Stimulated activated CD8-positive, alpha-beta memory T cell treated with anti-CD3 and anti-CD28 coated beads, Interleukin-12 subunit alpha, Interleukin-12 subunit beta, amount 100 ng/mL, for 4 hours (primary cell): ENCODE measurements around the gene LSP1.

Source experiments
- DNase-seq: peaks from one replicate; pipeline ENCODE4 v3.0.0-alpha.2; 2020; ENCODE audit warnings: low read depth

The LSP1 gene

DNA sequence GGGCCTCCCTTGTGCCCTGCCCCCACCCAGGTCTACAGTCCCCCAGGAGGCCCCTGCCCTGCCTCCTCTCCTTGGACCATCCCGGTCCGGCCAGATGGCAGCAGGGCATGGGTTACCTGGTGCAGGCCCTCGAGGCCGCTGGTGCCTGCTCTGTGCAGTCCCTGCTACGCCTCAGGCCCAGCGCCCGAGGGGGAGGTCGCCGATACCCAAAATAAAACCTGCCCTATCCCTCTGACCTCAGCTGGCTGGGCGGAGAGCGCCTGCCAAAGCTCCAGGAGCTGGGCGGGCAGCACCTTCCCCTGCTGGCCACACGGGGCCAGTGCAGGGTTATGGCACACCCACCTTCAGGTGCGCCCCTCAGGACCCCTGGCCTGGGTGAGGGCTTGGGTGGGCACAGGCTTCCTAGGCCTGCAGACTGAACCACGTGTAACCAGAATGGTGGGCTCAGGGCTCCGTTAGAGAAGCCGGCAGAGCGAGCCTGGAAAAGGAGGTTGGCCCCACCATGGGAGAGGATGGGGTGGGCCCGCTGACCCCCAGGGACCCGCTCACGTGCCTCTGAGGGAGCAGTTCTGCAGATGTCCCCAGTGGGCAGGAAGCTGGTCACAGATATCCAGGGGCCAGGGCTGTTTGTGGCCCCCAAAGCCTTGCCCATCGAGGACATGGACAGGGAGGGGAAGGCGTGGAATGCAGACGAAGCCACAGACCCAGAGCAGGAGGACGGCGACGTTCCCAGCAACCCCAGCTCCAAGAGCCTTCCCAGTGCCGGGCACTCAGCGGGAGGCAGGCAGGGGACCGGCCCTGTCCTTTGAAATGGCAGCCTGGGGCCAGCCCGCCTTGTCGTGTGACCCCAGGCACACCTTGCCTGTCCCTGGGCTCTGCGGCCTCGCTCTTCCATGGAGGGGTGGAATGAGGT lies 64.9 kb downstream of the LSP1 start:
- DNase-seq, result no peak

DNA sequence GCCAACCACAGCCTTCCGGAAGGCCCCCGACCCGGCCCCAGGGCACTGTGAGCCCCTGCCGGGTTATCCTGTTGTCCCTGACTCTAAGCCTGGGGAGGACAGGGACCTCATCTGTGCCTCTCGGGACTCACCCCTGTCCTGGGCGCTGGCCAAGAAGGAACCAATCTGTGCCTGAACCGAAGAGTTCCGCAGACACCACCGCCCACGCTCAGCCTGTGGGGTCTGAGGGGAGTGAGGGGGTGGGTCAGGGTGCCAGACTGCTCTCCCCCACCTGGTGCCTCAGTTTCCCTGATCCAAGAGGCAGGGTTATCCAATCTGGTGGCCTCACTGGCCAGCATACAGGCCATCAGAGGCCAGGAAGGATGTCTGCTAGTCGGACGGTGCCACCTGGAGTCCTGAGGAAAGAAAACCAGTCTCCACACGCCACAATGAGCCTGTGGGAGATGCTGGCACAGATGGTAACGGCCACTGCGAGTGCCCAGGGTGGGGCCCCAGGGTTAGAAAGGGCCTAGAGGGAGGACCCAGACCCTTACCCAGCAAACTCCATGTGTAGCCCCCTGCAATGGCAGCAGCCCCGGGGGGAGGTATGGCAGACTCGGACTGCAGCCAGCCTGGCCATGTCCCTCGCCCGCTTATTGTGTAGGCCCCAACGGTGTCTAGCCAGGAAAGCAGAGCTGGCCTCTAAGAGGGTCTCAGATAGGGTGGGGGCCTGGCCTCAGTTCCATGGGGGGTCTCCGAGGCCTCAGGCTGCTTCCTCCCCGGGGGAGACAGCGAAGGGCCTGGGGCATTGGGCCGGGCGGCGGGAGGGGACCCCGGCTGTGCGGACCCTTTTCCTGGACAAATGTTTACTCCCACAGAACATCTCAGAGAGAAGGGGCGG lies 65.8 kb downstream of the LSP1 start:
- no peak for DNase-seq

DNA sequence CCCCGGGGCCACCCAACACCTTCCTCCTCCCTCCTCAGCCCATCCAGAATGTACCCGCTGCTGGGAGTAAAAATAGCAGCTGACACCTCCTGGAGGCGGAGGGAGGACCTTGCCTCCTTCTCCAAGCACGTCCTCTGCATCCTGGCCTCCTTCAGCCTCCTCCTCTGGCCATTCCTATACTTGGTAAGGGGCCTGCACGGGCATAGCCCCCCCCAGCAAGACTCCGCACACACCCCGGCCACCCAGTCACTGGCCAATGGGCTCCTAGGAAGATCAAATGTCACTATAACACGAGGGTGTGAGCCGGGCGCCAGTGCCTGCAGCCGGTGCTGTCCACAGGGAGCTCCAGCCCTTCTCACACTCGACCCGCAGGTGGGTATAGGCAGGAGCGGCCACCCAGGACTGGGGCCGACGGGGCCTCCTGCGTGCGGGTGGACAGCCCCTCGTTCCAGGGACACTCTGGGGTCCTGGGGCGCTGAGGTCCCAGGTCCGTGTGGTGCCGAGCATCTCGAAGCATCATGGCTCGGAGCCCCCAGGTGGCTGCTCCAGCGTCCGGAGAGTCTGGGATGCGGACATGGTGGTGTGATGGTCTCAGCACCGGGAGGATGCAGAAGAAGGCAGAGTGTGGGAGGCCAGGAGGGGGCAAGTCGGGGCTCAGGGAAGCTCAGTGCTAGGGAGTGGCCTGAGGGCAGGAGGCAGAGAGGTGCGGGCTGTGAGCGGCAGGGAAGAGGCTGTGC lies 66.7 kb downstream of the LSP1 start, which contains the start of gene TNNT3:
TNNT3 (plus strand) TSS at position 313 of the 737 bp plus-strand sequence. CDS start 3,172 bp downstream, outside the sequence.
- DNase-seq, result no peak

DNA sequence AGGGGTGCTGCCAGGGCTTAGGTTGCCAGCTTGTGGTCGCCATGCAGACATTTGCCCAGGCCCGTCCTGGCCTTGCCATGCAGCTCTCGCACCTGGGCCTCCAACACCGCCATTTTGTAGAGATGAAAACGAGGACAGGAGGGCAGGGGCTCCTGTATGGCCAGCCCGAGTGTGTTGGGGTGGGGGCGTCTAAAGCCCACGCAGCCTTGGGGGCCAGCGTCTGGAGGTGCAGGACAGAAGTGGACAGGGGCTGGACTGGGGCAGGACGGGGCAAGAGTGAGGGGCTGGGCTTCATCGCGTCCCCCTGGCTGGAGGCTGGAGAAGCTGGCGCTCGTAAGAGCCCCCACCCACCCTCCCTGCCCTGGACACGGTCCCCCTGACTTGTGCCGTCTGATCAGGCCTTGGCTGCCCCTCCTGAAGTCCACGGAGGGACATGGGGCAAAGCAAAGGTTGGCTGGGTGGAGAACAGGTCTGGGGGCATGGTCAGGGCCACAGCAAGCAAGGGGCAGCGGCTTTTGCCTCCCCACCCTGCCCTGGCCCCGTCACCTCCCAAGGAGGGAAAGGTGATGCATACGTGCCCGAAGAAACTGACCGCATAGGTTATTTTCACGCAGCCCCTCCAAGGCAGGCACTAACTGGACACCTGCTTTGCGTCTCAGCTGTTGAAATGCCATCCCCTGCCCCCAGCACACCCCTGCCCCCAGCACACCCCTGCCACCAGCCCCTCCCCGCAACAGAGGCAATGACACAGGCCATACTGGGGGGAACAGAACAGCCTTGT lies 67.4 kb downstream of the LSP1 start:
- DNase-seq, result no peak

DNA sequence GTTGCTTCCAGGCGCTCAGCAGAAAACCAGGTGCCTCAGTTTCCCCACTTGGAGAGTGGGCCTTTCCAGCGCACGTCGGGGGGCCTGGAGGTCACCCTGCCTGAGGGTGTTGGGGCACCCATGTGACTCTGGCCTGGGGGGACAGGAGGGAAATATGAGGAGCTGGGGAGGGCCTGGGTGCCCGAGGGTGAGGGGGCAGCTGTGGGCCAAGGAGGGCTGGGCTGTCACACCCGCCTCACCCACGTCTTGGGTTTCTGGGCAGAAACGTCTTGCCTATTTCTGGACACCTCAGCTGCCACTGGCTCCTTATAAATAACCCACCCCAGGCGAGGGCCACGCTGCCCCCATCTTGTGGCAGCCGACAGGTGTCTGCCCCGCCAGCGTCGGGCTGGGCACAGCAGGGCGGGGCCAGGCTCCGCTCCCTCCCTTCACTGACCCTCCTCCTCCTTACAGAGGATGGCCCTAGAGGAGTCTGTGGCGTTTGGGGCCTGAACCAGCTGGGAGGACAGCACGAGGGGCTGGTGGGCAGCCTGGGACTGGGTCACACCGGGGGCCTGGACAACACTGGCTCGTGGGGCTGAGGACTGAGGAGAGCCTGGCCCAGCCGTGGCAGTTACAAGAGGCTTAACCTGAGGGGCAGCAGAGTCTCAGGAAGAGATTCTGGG lies 68.2 kb downstream of the LSP1 start:
- DNase-seq, result no peak

DNA sequence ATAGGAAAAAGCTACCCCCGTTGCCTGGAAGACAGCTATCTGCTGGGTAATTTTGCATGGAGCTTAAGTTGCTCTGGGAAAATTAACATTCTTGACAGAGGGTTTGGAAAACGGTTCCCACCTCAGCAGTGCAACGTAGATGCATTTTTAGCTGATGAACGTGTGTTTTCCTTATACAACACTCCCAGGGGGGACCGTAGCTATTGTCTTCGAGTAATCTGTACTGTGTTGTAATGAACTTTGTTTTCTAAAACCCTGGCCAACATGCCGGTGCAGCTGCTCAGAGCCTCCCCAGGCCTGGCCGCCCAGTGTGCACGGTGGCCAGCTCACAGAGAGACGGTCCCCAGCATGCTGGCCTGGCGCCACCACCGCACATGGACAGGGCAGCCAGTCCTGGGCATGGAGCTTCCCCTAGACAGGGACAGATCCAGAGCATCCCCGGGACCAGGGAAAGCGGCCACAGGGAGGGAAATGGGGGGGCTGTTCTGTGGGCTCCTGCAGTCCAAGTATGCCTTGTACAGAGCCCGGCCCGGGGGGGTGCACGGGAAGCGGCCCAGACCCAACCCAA lies 68.8 kb downstream of the LSP1 start:
- DNase-seq, result no peak

DNA sequence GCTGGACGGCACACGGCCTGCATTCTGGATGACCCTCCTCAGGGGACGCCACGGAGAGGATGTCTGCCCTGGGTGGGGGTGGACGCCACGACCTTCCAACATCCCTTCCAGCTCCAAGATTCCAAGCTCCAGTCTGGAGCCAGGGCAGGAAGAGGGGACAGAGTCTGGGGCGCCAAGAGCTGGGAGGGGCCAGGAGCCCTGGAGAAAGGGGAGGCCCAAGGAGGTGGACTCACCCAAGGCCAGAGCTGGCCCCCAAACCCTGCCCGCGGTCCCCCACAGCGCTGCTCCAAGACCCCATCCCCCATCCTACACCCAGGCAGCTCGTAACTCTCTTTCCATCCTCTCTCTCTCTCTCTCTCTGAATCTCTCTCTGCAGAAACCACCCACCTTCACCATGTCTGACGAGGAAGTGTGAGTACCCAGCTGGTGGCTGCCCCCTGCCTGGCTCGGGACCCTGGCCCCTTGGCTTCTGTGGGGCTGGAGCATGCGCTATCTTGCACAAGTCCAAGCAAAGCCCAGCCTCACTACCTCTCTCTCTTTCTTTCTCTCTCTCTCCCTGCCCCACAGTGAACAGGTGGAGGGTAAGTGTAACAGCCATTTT lies 69.7 kb downstream of the LSP1 start:
- DNase-seq, result no peak

DNA sequence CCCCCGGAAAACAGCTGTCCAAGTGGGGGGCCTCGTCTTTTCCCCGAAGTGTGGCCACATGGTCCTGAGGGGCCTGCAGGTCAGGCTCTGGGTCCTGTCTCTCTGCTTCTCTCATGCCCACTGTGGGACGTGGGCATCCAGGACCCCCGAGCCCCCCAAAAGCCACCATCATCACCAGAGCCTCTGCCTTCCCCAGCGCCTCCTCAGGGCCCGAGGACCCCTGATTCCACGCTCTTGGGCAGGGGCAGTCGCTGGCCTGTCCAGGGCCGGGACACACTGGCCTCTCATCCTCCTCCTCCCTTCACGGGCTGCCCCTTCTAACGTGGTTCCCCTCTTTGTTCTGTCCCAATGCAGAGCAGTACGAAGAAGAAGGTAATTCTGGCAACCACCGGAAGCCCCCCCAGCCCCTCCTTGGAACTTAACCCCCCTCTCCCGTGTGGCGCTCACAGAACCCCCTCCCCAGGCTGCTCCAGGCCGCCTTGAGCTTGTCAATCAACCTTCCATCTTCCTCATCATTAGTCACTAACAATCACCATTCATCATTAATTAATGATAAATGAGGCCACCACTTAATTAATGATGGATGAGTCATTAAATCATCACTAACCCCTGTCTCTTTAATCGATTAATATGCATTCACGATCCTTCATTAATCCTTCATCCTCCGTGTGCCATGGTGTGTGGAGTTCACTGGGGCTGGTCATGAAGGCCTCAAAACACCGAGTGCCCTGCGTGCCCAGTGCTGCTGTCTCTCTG lies 70.5 kb downstream of the LSP1 start:
- no peak for DNase-seq

DNA sequence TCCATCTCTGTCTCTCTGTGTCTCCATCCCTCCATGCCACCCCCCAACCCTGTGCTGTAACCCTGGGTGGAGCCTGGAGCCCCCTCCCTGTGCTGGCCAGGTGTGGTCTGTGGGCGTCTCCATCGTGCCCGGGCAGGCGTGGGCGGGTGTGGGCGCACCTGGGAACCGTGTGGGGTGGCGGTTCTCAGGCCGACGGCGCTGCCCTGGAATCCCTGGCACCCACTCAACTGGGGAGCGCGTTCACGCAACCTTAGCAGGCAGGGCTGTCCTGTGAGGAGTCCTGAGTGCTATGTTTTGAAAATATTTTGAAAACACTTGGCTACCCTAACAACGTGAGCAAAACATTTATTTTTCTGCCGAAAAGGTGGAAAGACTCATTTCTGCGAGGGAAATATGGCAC lies 71.3 kb downstream of the LSP1 start:
- no peak for DNase-seq

DNA sequence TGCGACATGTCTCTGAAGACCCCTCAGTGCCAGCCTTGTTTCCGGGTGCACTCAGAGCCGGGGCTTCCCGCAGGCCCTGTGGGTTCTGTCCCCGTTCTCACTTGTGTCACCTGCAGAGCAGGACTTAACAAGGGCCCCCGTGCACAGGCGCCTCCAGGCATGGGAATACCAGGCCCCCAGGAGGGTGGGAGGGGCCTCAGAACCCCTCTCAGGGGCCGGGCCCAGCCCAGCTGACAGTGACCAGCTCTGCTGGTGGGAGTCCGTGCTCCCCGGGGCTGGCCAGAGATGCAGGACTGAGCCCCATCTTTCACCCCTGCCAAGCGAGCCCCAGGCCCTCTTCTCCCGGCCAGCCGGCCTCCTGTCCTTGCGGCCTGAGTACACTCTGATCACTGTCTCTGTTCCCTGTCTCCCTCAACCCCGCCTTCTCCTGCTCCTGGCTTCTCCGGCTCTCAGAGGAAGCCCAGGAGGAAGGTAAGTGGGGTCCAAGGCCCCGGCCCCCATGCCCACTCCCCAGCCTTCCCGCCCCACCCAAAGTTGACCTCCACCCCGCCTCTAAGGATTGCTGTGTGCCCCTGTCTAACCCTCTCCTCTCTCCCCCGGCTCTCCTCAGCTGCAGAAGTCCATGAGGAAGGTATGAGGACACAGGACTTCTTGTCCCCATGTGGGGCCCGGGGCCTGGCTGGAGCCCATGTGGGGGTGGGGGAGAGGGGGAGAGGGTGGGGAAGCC lies 71.9 kb downstream of the LSP1 start:
- DNase-seq, result no peak

DNA sequence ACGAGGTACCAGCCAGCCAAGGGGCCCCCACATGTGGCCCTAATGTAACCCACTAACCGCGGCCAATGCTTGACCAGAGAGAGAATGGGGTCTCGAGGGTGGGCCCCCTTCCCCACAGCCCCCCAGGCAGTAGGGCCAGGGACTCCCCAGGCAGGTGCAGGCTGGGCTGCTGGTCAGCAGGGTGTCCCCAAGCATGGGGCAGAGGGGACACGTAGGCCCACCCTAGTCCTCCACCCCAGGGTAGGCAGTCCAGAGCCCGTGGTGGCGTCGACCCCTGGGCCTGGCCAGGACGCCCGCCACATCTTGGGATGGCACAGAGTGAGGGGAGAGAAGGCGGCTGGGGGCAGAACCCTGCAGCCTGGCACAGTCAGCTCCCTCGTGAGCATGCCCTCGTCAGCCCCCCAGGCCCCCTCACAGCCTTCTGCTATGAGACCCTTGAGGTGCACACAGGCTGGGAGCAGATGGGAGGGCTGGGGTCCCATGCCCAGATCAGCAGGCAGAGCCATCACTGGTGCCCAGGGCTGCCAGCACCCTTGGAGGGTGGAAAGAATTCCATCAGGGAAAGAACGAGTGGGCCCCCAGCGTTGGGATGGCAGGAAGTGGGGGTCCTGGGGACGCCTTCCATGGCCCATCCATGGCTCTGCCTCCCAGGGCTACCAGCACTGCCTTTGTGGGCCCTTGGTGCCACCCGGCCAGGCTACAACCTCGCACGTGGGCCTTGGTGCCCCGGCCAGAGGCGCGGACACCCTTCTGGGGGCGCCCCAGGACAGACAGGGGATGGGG lies 72.7 kb downstream of the LSP1 start:
- no peak for DNase-seq

DNA sequence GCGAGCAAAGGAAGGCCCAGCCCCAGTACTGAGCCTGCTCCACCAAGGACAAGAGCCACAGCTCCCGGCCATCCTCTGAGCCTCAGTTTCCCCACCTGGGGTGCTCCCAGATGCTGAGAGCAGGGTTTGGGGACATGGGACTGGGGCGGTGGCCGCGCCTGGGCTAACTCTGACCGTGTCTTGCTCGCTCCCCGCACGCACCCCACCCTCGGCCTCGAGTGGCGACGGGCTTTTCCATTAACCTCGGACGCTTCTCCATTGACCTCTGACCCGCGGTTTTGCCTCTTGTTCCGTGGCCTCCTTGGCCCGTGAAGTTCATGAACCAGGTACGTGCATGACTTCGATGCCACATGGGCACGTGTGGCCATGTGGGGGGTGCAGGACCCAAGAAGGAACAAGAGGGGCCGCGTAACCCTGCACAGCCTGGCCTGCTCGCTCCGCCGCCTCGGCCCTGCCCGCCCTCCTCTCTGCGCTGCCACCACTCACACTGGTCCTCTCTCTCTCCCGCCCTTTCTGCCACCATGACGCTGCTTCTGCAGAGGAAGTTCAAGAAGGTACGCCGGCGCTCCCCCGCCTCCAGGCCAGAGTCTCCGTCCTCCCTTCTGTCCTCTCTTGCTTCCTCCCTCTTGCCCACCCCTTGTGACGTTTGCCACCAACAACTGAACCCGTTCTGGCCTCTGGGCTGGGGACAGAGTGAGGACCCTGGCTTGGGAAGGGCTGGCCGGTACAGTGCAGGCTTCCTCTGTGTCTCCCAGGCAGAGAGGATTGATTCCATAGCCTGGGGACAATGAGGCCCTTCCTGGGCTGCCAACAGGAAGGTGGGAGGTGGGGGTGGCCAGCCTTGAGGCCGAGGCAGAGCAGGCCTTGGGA lies 73.5 kb downstream of the LSP1 start:
- no peak for DNase-seq

DNA sequence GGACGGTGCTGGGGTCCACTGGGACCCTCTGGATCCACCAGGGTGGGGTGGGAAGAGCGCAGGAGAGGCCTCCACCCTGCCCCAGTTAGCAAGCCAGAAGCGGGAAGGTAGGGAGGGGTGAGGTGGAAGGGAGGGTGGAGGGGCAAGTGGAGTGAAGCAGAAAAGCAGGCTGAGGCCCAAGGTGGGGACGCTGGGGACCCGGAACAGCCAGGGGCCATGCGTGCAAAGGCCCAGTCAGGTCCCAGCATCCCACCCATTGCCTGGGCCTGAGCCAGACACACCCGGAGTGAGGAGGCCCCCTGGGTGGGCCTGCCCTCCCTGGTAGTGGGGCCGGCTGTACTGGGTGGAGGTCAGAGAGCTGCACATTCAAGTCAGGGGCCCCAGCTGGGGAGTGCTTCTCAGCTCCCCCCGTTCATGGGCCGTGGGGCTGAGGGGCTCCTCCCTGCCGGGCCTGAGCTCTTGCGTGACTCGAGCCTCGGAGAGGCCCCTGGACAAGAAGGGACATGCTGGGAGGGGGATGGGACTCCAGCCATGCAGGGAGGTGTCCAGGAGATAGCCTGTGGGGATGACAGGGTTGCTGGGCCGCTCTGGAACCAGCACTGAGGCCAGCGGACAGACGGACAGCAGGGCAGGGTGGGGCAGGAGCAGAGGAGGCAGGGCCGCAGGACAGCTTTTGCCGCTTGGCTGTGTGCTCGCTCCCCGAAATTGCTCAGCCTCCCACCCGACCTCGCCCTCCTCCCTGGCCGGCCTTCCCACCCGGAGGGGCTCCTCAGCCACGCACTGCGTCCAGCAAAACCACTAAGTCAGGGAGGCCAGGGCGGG lies 74.4 kb downstream of the LSP1 start:
- DNase-seq, result no peak

DNA sequence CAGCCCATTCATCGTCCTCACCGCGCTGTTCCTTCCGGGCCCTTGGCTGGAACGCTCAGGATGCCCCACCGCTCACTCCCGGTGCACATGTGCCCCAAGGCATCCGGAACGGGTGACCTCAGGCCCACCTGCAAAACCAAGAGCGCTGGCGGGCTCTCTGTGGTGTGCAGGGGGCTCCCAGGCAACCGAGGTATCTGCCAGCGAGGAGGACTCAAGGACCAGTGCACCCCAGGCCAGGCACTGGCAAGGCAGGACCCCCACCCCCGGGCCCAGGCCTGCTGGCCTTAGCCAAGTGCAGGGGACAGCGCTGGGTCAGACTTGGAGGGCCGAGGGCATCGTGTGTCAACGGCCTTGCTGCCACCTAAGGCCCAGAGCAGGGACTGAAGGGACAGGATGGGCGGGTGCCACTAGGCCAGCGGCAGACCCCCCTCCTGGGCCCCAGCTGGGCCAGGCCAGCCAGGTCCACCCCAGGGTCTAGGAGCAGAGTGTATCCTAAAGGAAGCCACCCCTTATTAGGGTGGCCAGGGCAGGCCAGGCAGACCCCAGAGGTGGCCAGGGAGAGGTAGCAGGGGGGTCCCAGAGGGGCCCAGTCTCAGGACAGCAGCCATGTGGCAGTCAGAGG lies 75.1 kb downstream of the LSP1 start:
- DNase-seq, result no peak

DNA sequence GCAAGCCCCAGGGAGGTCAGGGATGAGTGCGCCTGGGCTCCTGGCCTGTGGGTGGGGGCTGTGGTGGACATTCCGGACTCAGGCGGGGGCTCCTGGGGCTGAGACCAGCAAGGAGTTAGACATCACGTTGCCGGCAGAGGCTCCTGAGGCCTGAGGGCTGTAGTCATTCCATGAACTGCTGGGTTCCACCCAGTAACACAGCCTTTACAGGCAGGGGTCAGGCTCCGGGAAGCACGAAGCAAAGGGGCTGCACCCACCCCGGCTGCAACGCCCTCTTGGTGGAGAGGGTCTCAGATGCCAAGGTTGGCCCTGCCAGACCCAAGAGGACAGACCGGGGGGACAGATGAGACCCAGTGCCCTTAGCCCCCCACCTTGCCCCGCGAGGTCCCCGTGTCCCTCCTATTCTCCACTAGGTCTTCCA lies 75.6 kb downstream of the LSP1 start:
- DNase-seq, result no peak
